Testis (tissue), 3 donors: ENCODE data around the gene PIGM. TPM values are rescaled to one million over a fixed set of nuclear protein-coding genes. Genes with fewer than 3 reads are reported as not detected.

ENCODE experiments used
- DNase-seq: peaks from one replicate; pipeline ENCODE4 v3.0.0-alpha.2; 2019
- H3K27ac ChIP-seq, 2 donors: fragments of 200-600 bp; sonication (generic); one replicate each; pipeline ENCODE4 v1.5.1; 2019
- H3K27me3 ChIP-seq: fragments of 200-600 bp; sonication (generic); one replicate; pipeline ENCODE4 v1.5.1; 2019
- H3K36me3 ChIP-seq: fragments of 200-600 bp; sonication (generic); one replicate; pipeline ENCODE4 v1.5.1; 2017; ENCODE audit warnings: low read depth; ENCODE audit errors: missing control alignments
- H3K4me1 ChIP-seq: fragments of 200-600 bp; sonication (generic); one replicate; pipeline ENCODE4 v1.5.1; 2019
- H3K4me3 ChIP-seq, 2 donors: fragments of 200-600 bp; sonication (generic); one replicate each; pipeline ENCODE4 v1.5.1; 2017 to 2019
- H3K9me3 ChIP-seq: fragments of 200-600 bp; sonication (generic); one replicate; pipeline ENCODE4 v1.5.1; 2017
- POLR2A ChIP-seq: fragments of 450-650 bp; IDR thresholded peaks from one replicate; pipeline ENCODE4 v1.6.1; 2017; ENCODE audit warnings: antibody characterized with exemption, mild to moderate bottlenecking, moderate library complexity
- WGBS, 2 donors: methylation state at CpG; one replicate each; pipeline ENCODE4 v1.1.5; 2018; 5-methylcytosine and 5-hydroxymethylcytosine counted together
- intact Hi-C: fragments of 100-400 bp; cut with DNase I; formaldehyde crosslinking; loops from one replicate; pipeline ENCODE4 v1.15.1; 2023; ENCODE audit warnings: low total_unique reads
- polyA plus RNA-seq: library from polyadenylated mRNA; stranded (reverse); fragments of 350-450 nt; fragmentation: Illumina TruSeq; extraction: RNeasy Lipid Tissue Mini Kit (QIAGEN cat#74804); gene quantifications from one replicate; pipeline ENCODE4 v1.2.3, GENCODE V29; 2014; ENCODE audit warnings: low read depth, low replicate concordance; ENCODE audit not compliant: insufficient read depth
- total RNA-seq, 2 donors: library from RNA; depleted of rRNA; stranded (reverse); fragments of >200 nt; gene quantifications; one replicate each; pipeline ENCODE4 v1.2.3, GENCODE V29; 2016
- TF ChIP-seq, protein P1 (sequence below), 3 experiments: fragments of 450-650 bp in 2 of 3; fragments of 200-600 bp in 1 of 3; sonication (generic) in 1 of 3; IDR thresholded peaks; one replicate each; pipeline ENCODE4 v1.5.1; 2016 to 2019; ENCODE audit warnings: antibody characterized with exemption in 3 of 3, mild to moderate bottlenecking in 2 of 3, moderate library complexity in 1 of 3

PIGM gene
- total and polyA plus RNA-seq, 3 donors from 2014 or later: 5.1 to 9.1 (median 6.5) TPM

DNA sequence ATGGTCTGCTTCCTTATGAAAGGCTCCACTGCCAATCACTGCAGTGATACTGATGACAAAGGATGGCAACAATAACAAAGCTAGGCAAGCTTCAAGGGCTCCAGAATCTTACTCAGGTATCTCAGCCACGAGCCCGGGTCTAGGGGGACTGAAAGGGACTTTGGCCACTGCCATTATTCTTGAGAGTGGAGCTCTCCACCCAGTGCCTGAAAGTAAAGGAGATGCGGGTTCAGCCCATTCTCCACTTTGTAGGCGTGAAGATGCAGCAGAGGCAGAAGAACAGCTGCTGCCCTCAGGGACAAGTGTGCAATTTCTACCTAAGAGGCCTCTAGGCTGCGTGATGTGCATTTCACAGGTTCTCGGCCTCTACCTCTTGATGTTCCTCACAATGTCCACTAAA is 46.3 kb downstream of the PIGM start:
- Histone ChIP-seq H3K9me3 (no peaks in the 10 kb centered on the region), H3K27me3 (no peaks in the 10 kb centered on the region), H3K4me3 (no peak overlapping the region), H3K36me3 (no peaks in the 10 kb centered on the region), H3K4me1 (no peaks in the 10 kb centered on the region), H3K27ac (no peak overlapping the region)
- TF ChIP-seq POLR2A: no peak
- TF ChIP-seq, protein P1, sequence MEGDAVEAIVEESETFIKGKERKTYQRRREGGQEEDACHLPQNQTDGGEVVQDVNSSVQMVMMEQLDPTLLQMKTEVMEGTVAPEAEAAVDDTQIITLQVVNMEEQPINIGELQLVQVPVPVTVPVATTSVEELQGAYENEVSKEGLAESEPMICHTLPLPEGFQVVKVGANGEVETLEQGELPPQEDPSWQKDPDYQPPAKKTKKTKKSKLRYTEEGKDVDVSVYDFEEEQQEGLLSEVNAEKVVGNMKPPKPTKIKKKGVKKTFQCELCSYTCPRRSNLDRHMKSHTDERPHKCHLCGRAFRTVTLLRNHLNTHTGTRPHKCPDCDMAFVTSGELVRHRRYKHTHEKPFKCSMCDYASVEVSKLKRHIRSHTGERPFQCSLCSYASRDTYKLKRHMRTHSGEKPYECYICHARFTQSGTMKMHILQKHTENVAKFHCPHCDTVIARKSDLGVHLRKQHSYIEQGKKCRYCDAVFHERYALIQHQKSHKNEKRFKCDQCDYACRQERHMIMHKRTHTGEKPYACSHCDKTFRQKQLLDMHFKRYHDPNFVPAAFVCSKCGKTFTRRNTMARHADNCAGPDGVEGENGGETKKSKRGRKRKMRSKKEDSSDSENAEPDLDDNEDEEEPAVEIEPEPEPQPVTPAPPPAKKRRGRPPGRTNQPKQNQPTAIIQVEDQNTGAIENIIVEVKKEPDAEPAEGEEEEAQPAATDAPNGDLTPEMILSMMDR (IDR thresholded peaks at IDR 0.05): no peak
- WGBS, 2 donors: 93 to 97% methylated on average over 6 of the region's 6 CpGs
- intact Hi-C loops: no loop called here
- DNase-seq: no peak

DNA sequence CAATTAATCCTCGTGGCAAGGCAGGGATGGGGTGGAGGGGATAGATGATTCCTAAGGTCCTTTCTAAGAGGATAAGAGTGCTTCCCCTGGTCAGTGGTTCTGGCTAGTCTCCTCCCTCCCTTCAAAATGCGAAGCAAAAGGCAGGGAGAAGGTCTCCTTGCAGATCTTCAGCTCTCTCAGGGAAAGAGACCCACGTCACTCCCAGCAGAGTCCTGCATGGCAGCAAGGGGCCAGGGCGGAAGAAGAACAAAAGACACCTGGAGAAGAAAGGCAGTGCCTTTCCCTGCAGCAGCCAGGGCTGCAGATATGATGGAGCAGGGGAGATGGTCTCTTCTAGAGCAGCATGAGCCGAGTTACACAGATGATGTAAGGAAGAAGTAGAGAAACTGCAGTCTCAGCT is 48.1 kb downstream of the PIGM start:
- no peaks in the 10 kb centered on the region for H3K4me1 ChIP-seq
- intact Hi-C loops: no loop called here
- WGBS, 2 donors: 70 to 75% methylated on average over 5 of the region's 5 CpGs
- H3K27me3 ChIP-seq: no peaks in the 10 kb centered on the region
- H3K9me3 ChIP-seq: no peaks in the 10 kb centered on the region
- no peak for DNase-seq
- H3K27ac ChIP-seq: no peak overlapping the region
- no peak overlapping the region for H3K4me3 ChIP-seq
- no peak for TF ChIP-seq POLR2A
- TF ChIP-seq, protein P1 (IDR thresholded peaks at IDR 0.05): no peak
- H3K36me3 ChIP-seq: no peaks in the 10 kb centered on the region

DNA sequence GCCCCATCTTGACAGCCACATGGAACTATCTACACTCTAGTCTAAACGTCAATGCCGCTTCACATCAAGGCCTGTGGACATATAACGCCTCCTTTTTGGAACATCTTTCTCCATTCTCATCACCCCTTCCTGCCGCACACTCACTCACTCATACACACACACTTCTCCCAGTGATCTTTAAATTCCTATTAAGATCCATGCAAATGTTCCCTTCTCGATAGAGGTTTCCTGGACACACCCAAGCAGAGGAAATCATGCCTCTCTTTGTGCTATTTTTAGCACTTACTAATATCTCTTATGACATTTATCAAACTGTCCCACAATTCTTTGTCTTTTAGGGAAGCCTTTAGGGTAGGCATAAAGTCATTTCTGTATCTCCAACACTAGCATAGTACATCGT is 49.5 kb downstream of the PIGM start:
- Histone ChIP-seq H3K27me3 (no peaks in the 10 kb centered on the region), H3K27ac (no peak overlapping the region), H3K36me3 (no peaks in the 10 kb centered on the region), H3K4me1 (no peaks in the 10 kb centered on the region), H3K4me3 (no peak overlapping the region), H3K9me3 (no peaks in the 10 kb centered on the region)
- TF ChIP-seq POLR2A: no peak
- TF ChIP-seq, protein P1 (IDR thresholded peaks at IDR 0.05): no peak
- no peak for DNase-seq
- intact Hi-C loops: no loop called here
- 75 to 81% methylated on average over 5 to 6 of the region's 6 CpGs for WGBS, 2 donors

DNA sequence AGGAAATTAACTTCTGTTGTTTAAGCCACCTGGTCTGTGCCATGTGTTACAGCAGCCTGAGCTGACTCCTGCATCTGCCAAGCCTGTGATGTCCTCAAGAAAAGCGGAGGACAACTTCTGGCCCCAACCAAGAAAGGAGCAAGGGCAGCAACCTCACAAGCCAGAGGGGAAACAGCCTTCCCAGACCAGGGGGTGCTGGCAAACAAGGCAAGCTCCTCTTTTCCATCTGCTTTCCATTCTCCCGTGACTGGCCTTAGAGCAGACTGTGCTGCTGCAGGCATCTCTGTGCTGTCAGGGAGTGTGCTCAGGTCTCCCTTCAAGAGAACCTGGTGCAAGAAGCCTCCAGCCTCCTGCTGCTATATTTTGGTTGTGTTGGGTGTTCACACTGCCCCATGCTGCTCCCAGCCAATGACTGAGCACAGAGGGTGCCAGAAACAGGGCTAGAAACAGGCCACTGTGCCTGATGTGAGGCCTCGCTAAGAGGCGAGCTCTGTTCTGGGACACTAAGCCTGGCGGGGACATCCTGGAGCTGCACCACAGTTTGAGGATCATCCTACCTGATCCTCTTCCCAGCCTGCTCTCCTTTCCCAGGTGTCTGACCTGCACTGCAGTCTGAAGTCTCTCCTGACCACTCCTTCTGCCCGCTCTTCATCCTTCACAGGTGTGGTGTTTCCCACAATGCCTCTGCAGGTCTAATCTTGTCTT is 50.3 kb downstream of the PIGM start:
- 95 to 96% methylated on average over 6 of the region's 6 CpGs for WGBS, 2 donors
- intact Hi-C loops: no loop called here

More for the DNA sequence above, 50.3 kb downstream of the PIGM start:
- TF ChIP-seq, protein P1 (IDR thresholded peaks at IDR 0.05): no peak
- TF ChIP-seq POLR2A: no peak
- DNase-seq: no peak
- H3K36me3 ChIP-seq: no peaks in the 10 kb centered on the region
- no peaks in the 10 kb centered on the region for H3K27me3 ChIP-seq
- no peaks in the 10 kb centered on the region for H3K4me1 ChIP-seq
- H3K27ac ChIP-seq: no peak overlapping the region
- H3K4me3 ChIP-seq: no peak overlapping the region
- H3K9me3 ChIP-seq: no peaks in the 10 kb centered on the region
